Mesothelial cell of epicardium (in vitro differentiated cells): Measurements from ENCODE around the gene COL25A1. TPM values are rescaled to one million over a fixed set of nuclear protein-coding genes. Genes with fewer than 3 reads are reported as not detected.

Experiments used
- DNase-seq, 2 experiments: peaks; one replicate each; pipeline ENCODE4 v3.0.0; 2021; ENCODE audit warnings: low spot score in 2 of 2; ENCODE audit not compliant: unreplicated experiment in 2 of 2
- H3K27ac Mint-ChIP-seq: 2 replicates; pipeline ENCODE4 v1.8.0; 2021; ENCODE audit warnings: mixed read lengths
- H3K27me3 Mint-ChIP-seq: 2 replicates; pipeline ENCODE4 v1.8.0; 2021; ENCODE audit warnings: low read depth, mixed read lengths
- H3K36me3 Mint-ChIP-seq: 2 replicates; pipeline ENCODE4 v1.8.0; 2021; ENCODE audit warnings: mixed read lengths
- H3K4me1 Mint-ChIP-seq: 2 replicates; pipeline ENCODE4 v1.8.0; 2021; ENCODE audit warnings: mixed read lengths
- H3K4me3 Mint-ChIP-seq: 2 replicates; pipeline ENCODE4 v1.8.0; 2021; ENCODE audit warnings: mild to moderate bottlenecking, moderate library complexity, mixed read lengths
- H3K9me3 Mint-ChIP-seq: 2 replicates; pipeline ENCODE4 v1.8.0; 2021; ENCODE audit warnings: mixed read lengths
- total RNA-seq: library from RNA; stranded (reverse); gene quantifications from 3 replicates; pipeline ENCODE4 v1.2.1, GENCODE V29; 2021
- TF ChIP-seq, protein P1 (sequence below): fragments of 200-600 bp; sonication (generic); IDR thresholded peaks from one replicate; pipeline ENCODE4 v1.5.0; 2021; ENCODE audit warnings: antibody characterized with exemption; ENCODE audit not compliant: unreplicated experiment

COL25A1 gene
- total RNA-seq, 1 donor from 2014 or later, result 56.7 TPM

DNA sequence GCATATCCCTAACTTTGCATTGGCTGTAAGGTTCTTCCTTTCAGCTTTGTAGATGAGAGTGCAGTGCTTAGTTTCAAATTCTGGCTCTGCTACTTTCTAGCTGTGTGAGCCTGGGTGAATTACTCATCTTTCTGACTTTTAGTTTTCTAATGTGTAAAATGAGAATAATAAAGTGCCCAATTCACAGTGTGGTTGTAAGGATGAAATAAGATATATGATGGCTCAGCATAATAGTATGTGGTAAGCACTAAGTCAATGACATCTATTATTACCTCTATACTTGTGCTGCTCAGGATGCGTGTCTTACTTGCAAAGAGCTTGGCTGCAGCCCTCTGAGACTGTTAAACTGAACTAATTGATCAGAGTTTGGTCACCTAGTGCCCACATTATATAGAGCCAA, 509.0 kb downstream of the COL25A1 start:
- H3K27me3 Mint-ChIP-seq, result no peaks in the 10 kb centered on the region
- TF ChIP-seq, protein P1, sequence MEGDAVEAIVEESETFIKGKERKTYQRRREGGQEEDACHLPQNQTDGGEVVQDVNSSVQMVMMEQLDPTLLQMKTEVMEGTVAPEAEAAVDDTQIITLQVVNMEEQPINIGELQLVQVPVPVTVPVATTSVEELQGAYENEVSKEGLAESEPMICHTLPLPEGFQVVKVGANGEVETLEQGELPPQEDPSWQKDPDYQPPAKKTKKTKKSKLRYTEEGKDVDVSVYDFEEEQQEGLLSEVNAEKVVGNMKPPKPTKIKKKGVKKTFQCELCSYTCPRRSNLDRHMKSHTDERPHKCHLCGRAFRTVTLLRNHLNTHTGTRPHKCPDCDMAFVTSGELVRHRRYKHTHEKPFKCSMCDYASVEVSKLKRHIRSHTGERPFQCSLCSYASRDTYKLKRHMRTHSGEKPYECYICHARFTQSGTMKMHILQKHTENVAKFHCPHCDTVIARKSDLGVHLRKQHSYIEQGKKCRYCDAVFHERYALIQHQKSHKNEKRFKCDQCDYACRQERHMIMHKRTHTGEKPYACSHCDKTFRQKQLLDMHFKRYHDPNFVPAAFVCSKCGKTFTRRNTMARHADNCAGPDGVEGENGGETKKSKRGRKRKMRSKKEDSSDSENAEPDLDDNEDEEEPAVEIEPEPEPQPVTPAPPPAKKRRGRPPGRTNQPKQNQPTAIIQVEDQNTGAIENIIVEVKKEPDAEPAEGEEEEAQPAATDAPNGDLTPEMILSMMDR, result no peak
- no peaks in the 10 kb centered on the region for H3K9me3 Mint-ChIP-seq
- no peak overlapping the region for H3K27ac Mint-ChIP-seq
- no peak for DNase-seq
- H3K4me1 Mint-ChIP-seq, result peaks cover 3% of the 10 kb centered on the region
- H3K4me3 Mint-ChIP-seq, result no peak overlapping the region
- no peaks in the 10 kb centered on the region for H3K36me3 Mint-ChIP-seq

DNA sequence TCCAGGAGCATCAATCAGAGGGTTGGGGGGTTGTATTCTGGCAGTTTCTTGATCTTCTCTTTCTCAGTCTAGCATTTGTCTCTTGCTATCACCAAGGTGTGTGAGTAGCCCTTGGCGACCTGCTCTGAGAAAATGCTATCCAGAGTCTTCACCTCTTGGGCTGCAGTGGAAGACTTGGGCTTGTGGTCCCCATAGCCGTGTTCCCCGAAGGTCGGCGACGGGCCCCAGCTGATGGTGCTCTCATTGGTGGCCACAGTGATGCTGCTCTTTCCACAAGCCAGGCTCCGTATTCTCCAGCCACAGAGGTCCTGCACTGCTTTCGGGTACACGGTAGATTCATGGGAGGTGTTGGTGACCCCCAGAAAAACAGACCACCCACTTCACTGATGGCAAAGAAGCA, 513.7 kb downstream of the COL25A1 start:
- Mint-ChIP-seq H3K4me1 (no peaks in the 10 kb centered on the region), H3K36me3 (no peaks in the 10 kb centered on the region), H3K27me3 (no peaks in the 10 kb centered on the region), H3K27ac (no peak overlapping the region), H3K9me3 (no peaks in the 10 kb centered on the region), H3K4me3 (no peak overlapping the region)
- TF ChIP-seq, protein P1, result no peak
- no peak for DNase-seq

DNA sequence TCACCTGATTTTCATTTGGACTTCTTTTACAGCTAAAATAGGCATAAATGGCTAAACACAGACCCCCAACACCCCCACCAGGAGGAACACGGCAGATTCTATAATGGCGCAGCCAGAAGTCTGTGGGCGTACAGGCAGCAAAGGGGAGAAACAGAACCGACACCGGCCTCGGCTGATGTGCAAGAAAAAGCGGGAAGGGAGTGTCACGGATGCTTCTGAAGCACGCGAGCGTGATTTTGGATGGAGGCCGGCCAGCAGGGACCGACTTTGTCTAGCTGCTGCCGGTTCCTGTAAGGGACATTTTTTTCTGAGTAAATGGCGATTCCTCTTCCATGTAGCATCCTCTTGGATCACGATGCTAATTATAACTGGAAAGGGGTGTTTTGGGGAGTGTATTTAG, 514.7 kb downstream of the COL25A1 start:
- H3K9me3 Mint-ChIP-seq, result no peaks in the 10 kb centered on the region
- H3K27ac Mint-ChIP-seq, result no peak overlapping the region
- no peaks in the 10 kb centered on the region for H3K27me3 Mint-ChIP-seq
- H3K4me1 Mint-ChIP-seq, result no peaks in the 10 kb centered on the region
- DNase-seq, result no peak
- no peaks in the 10 kb centered on the region for H3K36me3 Mint-ChIP-seq
- TF ChIP-seq, protein P1, result no peak
- no peak overlapping the region for H3K4me3 Mint-ChIP-seq

DNA sequence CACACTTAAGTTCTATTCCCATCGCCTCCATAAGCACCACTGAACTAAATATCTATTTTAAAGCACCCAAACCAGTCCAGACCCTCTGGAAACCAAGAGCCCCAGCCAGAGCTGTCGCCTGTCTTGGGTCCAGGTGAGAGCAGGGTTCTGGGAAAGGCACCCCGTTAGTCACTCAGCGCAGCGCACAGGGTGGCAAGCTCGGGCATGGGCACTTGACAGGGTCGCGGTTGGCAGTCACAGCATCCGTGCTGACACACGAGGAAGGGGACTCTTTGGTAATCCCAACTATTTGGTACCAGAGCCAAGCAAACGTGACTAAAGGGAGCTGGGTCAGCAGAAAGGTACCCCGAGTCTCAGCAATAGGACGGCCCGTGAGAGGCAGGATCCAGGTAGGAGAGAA, 515.4 kb downstream of the COL25A1 start:
- DNase-seq, result no peak
- Mint-ChIP-seq H3K4me3 (no peak overlapping the region), H3K9me3 (no peaks in the 10 kb centered on the region), H3K36me3 (no peaks in the 10 kb centered on the region), H3K27me3 (no peaks in the 10 kb centered on the region), H3K4me1 (no peaks in the 10 kb centered on the region), H3K27ac (no peak overlapping the region)
- TF ChIP-seq, protein P1, result no peak

DNA sequence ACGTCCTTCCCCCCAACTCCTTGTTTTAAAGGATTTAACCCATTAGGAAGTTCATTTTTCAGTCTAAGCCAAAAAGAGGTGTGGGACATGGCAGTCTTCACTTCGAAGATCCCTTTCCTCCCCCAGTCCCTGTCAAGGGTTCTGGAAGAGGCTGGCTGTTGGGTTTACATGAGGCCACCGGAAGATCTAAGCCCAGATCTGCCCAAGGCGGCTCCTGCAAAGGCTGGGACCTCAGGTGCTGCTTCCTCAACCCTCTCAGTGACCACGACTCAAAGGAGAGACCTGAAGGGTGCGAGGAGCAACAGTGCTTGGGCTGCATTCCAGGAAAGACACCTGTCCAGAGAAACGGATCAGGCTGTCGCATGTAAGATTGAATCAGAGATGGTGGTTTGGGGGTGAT, 516.1 kb downstream of the COL25A1 start:
- Mint-ChIP-seq H3K4me3 (no peak overlapping the region), H3K27me3 (no peaks in the 10 kb centered on the region), H3K9me3 (no peaks in the 10 kb centered on the region), H3K36me3 (no peaks in the 10 kb centered on the region), H3K4me1 (no peaks in the 10 kb centered on the region), H3K27ac (no peak overlapping the region)
- DNase-seq, result no peak
- TF ChIP-seq, protein P1, result no peak

DNA sequence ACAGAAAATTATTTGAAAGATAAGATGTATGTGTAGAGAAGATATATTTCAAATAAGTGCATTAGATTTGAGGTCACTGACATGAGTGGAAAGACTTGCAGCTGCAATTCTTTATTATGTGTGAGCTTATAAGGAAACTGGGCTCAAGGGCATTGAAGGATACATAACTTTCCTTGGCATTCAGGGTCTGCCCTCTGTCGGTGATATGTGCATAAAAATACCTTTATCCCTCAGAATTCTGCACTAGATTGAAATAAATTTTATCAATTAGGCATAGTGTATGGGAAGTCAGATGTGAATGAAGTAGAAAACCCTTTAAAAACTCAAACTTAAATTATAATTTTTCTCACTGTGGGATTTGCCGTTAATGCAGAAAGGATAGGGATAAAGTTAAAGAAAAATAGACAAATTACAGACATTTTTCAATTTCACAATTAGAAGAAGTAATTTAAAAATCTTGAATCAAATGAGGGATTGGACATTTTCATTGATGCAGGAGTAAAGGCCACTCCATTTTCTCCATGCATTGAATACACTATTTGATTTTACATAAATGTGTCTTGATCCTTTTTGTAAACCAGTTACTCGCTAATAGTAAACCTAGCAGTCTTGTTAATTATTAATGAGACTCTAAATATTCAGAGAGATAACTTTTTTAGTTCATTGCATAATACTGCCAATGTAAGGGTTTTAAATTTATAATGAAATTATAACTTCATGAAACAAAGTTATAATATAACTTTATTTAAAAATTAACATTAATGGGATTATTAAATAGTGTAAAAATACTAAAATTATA, 518.6 kb downstream of the COL25A1 start:
- no peak for DNase-seq
- no peaks in the 10 kb centered on the region for H3K9me3 Mint-ChIP-seq
- no peak overlapping the region for H3K4me3 Mint-ChIP-seq
- H3K27ac Mint-ChIP-seq, result no peak overlapping the region
- no peaks in the 10 kb centered on the region for H3K27me3 Mint-ChIP-seq
- no peaks in the 10 kb centered on the region for H3K4me1 Mint-ChIP-seq
- TF ChIP-seq, protein P1, result peak; percentile 25
- no peaks in the 10 kb centered on the region for H3K36me3 Mint-ChIP-seq
